GM21367 (cell line): ENCODE results near the gene RFC5.

ENCODE experiments used
- ATAC-seq: cut with Tn5 transposase; IDR thresholded peaks from one replicate; pipeline ENCODE4 v1.9.1; 2021; ENCODE audit not compliant: unreplicated experiment

RFC5 gene

GRCh38 chr12:118050972-118051910 is 34.7 kb downstream of the RFC5 start:
- ATAC-seq = no peak

- ATAC-seq = no peak
These were observed 36.0 kb downstream of the RFC5 start for GRCh38 chr12:118052324-118053070.

- ATAC-seq = no peak
These were observed 36.8 kb downstream of the RFC5 start for GRCh38 chr12:118053071-118053985.

GRCh38 chr12:118055144-118055557 is 38.6 kb downstream of the RFC5 start:
- no peak for ATAC-seq

- no peak for ATAC-seq
These were observed 39.6 kb downstream of the RFC5 start for GRCh38 chr12:118055865-118056773.

GRCh38 chr12:118058227-118058626 is 41.7 kb downstream of the RFC5 start:
- no peak for ATAC-seq

GRCh38 chr12:118058881-118059280 is 42.4 kb downstream of the RFC5 start:
- no peak for ATAC-seq

GRCh38 chr12:118059341-118060191 is 43.1 kb downstream of the RFC5 start:
- no peak for ATAC-seq

- ATAC-seq = peak; percentile 25
These were observed 44.0 kb downstream of the RFC5 start for GRCh38 chr12:118060301-118061010.

GRCh38 chr12:118061011-118061872 is 44.7 kb downstream of the RFC5 start, which contains the start of gene WSB2:
WSB2 (minus strand) TSS chr12:118061179; CDS start chr12:118061048, 131 bp downstream.
- ATAC-seq = peak; percentile 30

GRCh38 chr12:118061873-118062843 is 45.7 kb downstream of the RFC5 start:
- ATAC-seq = no peak

GRCh38 chr12:118063576-118064391 is 47.3 kb downstream of the RFC5 start:
- ATAC-seq = no peak

GRCh38 chr12:118064608-118065007 is 48.1 kb downstream of the RFC5 start:
- ATAC-seq = no peak

GRCh38 chr12:118065380-118065779 is 48.9 kb downstream of the RFC5 start:
- no peak for ATAC-seq

- no peak for ATAC-seq
These were observed 51.9 kb downstream of the RFC5 start for GRCh38 chr12:118068445-118068844.
